BE2C (cell line): ENCODE data around the gene IL1RAPL2.

Experiments used
- DNase-seq: peaks from one replicate; pipeline ENCODE4 v3.0.0-alpha.2; 2020
- H3K27me3 ChIP-seq: fragments of 250-450 bp; sonication (Bioruptor Pico); 2 replicates; pipeline ENCODE4 v1.5.1; 2020; ENCODE audit warnings: mild to moderate bottlenecking
- H3K36me3 ChIP-seq: fragments of 250-450 bp; sonication (Bioruptor Pico); 2 replicates; pipeline ENCODE4 v1.5.1; 2020; ENCODE audit warnings: mild to moderate bottlenecking
- H3K4me1 ChIP-seq: fragments of 250-450 bp; sonication (Bioruptor Pico); 2 replicates; pipeline ENCODE4 v1.5.1; 2020
- H3K4me3 ChIP-seq: 2 replicates; pipeline ENCODE4 v1.5.1; 2011; ENCODE audit warnings: low read depth, low read length
- H3K9me3 ChIP-seq: fragments of 250-450 bp; sonication (Bioruptor Pico); 2 replicates; pipeline ENCODE4 v1.5.1; 2020
- TF ChIP-seq, protein P1 (sequence below): IDR thresholded peaks from 2 replicates; pipeline ENCODE4 v1.5.1; 2012; ENCODE audit warnings: mild to moderate bottlenecking, low read depth, low read length

IL1RAPL2 gene

DNA sequence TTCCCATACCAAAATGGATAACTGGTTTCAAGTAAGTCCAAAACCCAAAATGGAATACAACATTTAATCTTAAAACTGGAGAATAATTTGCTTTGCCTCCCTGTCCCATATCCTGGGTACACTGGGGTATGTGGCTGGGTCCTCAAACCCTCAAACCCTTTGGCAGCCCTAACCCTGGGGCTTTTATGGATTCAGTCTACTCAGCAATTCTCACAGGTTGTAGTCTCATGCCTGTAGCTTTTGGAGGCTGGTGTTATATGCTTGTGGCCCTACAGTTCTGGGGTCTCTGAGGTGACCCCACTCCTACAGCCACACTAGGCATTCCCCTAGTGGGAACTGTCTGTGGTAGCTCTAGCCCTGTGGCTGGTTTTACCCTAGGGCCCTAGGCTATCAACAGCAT lies 1145.8 kb downstream of the IL1RAPL2 start:
- Histone ChIP-seq H3K36me3 (no peaks in the 10 kb centered on the region), H3K4me1 (no peaks in the 10 kb centered on the region), H3K4me3 (no peak overlapping the region), H3K27me3 (no peaks in the 10 kb centered on the region), H3K9me3 (no peaks in the 10 kb centered on the region)
- TF ChIP-seq, protein P1, sequence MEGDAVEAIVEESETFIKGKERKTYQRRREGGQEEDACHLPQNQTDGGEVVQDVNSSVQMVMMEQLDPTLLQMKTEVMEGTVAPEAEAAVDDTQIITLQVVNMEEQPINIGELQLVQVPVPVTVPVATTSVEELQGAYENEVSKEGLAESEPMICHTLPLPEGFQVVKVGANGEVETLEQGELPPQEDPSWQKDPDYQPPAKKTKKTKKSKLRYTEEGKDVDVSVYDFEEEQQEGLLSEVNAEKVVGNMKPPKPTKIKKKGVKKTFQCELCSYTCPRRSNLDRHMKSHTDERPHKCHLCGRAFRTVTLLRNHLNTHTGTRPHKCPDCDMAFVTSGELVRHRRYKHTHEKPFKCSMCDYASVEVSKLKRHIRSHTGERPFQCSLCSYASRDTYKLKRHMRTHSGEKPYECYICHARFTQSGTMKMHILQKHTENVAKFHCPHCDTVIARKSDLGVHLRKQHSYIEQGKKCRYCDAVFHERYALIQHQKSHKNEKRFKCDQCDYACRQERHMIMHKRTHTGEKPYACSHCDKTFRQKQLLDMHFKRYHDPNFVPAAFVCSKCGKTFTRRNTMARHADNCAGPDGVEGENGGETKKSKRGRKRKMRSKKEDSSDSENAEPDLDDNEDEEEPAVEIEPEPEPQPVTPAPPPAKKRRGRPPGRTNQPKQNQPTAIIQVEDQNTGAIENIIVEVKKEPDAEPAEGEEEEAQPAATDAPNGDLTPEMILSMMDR, result no peak
- DNase-seq, result no peak

DNA sequence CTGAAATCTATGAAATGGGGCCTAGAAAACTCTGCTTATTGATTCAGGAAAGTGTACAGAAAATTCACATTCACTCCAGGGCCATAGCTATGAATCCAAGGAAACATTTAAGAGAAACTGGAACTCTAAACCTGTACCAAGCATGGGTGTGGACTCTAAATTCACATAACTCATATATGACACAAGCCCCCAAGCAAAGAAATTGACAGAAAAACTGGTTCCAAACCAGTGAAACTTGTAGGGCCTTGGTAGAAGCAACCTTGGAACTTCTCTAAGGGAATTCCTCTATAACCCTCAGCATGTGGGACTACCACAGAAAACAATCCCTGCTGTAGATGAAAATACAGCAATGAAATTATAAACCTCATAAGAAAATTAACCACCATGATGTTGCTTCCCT lies 1149.7 kb downstream of the IL1RAPL2 start:
- H3K9me3 ChIP-seq, result no peaks in the 10 kb centered on the region
- no peaks in the 10 kb centered on the region for H3K27me3 ChIP-seq
- DNase-seq, result no peak
- no peaks in the 10 kb centered on the region for H3K4me1 ChIP-seq
- no peaks in the 10 kb centered on the region for H3K36me3 ChIP-seq
- no peak overlapping the region for H3K4me3 ChIP-seq
- TF ChIP-seq, protein P1, result no peak

DNA sequence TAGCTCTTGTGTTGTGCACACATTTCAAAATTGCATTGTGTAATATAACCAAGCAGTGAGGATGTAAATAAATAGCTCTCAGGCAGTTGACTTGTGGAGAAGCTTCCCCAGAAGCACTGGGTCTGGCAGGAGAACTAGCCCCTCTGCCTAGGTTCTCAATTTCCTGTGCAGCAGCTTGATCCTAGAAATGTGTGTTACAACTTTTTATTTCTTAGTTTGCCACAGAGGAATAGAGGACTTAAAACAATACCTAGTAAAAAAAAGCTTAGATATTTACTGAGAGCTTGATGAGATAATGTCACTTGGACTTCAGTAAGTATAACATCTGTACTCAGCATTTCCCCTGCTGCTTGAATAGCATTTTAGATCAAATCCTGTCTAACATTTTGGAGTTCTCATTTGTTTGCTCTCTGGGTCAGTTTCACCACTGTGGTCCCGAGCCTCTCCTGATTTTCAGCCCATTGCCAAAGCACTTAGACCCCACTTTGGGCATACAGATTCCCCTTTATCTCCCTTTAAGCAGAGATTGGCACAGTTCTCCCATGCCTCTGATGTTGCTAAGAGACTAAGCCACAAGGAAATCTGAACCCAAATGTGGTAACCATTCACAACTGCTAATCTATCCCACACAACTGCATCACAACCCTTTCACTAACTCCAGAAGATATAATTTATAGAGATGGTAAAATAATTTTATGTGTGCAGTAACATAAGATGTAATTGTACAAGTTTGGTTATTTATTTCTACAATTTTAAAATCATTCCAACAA lies 1158.2 kb downstream of the IL1RAPL2 start:
- no peaks in the 10 kb centered on the region for H3K9me3 ChIP-seq
- no peak for DNase-seq

DNA sequence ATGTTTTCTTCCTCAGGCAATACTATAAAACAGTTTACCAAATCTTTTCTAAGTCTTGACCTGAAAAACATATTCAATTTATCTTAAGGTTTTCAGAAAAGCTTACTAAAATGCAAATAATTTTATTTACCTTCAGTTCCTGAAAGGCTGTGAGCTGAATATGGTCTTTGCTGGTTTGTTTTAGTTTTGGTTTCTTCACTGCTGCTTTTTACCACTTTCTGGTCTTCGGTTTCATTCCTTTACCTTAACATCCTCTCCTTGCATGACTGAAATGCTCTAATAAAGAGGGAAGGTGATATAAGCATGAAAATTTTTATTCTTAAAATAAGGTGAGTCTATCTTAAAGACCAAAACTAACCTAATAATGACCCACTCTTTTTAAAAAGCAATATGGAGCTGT lies 1159.2 kb downstream of the IL1RAPL2 start:
- H3K4me3 ChIP-seq, result no peak overlapping the region
- no peaks in the 10 kb centered on the region for H3K36me3 ChIP-seq
- H3K4me1 ChIP-seq, result no peaks in the 10 kb centered on the region
- no peak for DNase-seq
- TF ChIP-seq, protein P1, result no peak
- H3K27me3 ChIP-seq, result no peaks in the 10 kb centered on the region
- H3K9me3 ChIP-seq, result no peaks in the 10 kb centered on the region

More for the DNA sequence above, 1158.2 kb downstream of the IL1RAPL2 start:
- Histone ChIP-seq H3K36me3 (no peaks in the 10 kb centered on the region), H3K4me3 (no peak overlapping the region), H3K27me3 (no peaks in the 10 kb centered on the region), H3K4me1 (no peaks in the 10 kb centered on the region)
- TF ChIP-seq, protein P1, result no peak

DNA sequence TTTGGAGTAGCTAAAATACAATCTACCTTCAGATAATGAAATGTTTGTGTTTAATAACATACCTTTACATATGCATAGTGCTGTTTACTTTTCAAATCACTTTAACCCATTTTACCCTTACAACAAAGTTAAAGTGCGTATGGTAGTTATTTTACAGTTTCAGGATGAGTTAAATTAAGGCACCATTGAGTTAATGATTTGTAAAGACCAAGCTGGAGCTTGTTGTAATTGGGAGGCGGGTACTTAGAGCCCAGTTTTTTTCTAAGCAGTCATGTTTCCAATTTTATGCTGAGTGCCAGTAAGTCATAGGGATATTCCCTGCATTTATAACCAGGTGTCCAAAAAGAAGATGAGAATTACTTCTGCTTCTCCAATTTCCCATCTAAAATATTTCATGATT lies 1172.2 kb downstream of the IL1RAPL2 start:
- Histone ChIP-seq H3K27me3 (no peaks in the 10 kb centered on the region), H3K36me3 (no peaks in the 10 kb centered on the region), H3K4me3 (no peak overlapping the region), H3K4me1 (no peaks in the 10 kb centered on the region), H3K9me3 (no peaks in the 10 kb centered on the region)
- DNase-seq, result no peak
- TF ChIP-seq, protein P1, result no peak

DNA sequence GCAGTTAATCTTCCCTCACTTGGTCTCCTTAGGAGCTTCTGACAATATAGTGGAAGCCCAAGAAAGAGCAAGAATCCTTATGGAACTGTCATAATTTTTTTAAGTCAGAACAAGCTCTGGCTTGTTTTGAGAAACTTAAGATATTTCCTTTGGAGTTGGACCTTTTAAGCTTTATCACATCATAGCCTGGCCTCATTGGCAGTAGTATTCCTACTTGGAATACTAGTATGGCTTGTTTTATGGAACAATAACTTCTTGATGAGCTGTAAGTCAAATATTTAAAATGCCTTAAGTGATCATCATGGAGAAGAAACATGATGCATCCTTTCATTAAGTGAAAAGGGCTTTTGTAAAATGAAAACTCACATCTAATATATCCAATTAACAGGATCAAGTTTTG lies 1178.3 kb downstream of the IL1RAPL2 start:
- no peak overlapping the region for H3K4me3 ChIP-seq
- H3K4me1 ChIP-seq, result no peaks in the 10 kb centered on the region
- no peaks in the 10 kb centered on the region for H3K36me3 ChIP-seq
- TF ChIP-seq, protein P1, result no peak
- H3K27me3 ChIP-seq, result no peaks in the 10 kb centered on the region
- H3K9me3 ChIP-seq, result no peaks in the 10 kb centered on the region
- no peak for DNase-seq
